IMR-90 (cell line): ENCODE data around the gene PCSK6. TPM values are rescaled to one million over a fixed set of nuclear protein-coding genes. Genes with fewer than 3 reads are reported as not detected.

Experiments used
- ATAC-seq: fragments of 200-7000 bp; cut with Tn5 transposase; 2 replicates; pipeline ENCODE4 v1.9.1; 2020; ENCODE audit warnings: low read depth, mild to moderate bottlenecking, moderate library complexity
- BruUV-seq: library from RNA; stranded (reverse); fragments of 400-500 nt; replicated peaks from 2 replicates; lab custom pipeline; 2021; lab: Mats Ljungman, UMichigan
- CTCF ChIA-PET: fragments of 300-600 bp; formaldehyde crosslinking; extraction: SDS; loops from one replicate; lab custom pipeline; 2021; ENCODE audit warnings: antibody characterized with exemption; lab: Yijun Ruan, JAX
- POLR2A ChIA-PET: fragments of 300-600 bp; sonication (Branson Sonifier 250); formaldehyde crosslinking; loops from one replicate; lab custom pipeline; 2022; ENCODE audit warnings: antibody characterized with exemption; ENCODE audit not compliant: unreplicated experiment; lab: Charles Lee
- DNase-seq: peaks from one replicate; pipeline ENCODE4 v3.0.0; 2013
- H2AFZ ChIP-seq: replicated peaks from 2 replicates; pipeline ENCODE3; 2013; ENCODE audit warnings: low read length, mild to moderate bottlenecking; ENCODE audit not compliant: poor library complexity
- H2AK5ac ChIP-seq: 2 replicates; pipeline ENCODE4 v1.6.1; 2013; ENCODE audit warnings: low read depth, low read length, inconsistent platforms
- H2AK9ac ChIP-seq: replicated peaks from 2 replicates; pipeline ENCODE3; 2013; ENCODE audit warnings: mild to moderate bottlenecking, low read depth, low read length, moderate library complexity; ENCODE audit not compliant: poor library complexity
- H2BK120ac ChIP-seq: 2 replicates; pipeline ENCODE4 v1.6.1; 2013; ENCODE audit warnings: low read depth, low read length, inconsistent platforms
- H2BK15ac ChIP-seq: 3 replicates; pipeline ENCODE4 v1.6.1; 2013; ENCODE audit warnings: low read depth, low read length, inconsistent platforms
- H2BK20ac ChIP-seq: 2 replicates; pipeline ENCODE4 v1.6.1; 2013; ENCODE audit warnings: low read depth, mild to moderate bottlenecking, inconsistent platforms, low read length, moderate library complexity
- H2BK5ac ChIP-seq: 2 replicates; pipeline ENCODE4 v1.6.1; 2013; ENCODE audit warnings: mild to moderate bottlenecking, low read depth, low read length, inconsistent platforms; ENCODE audit not compliant: poor library complexity, severe bottlenecking
- H3K14ac ChIP-seq: replicated peaks from 2 replicates; pipeline ENCODE4 v1.6.1; 2013; ENCODE audit warnings: low read depth, low read length, inconsistent platforms
- H3K18ac ChIP-seq: 2 replicates; pipeline ENCODE4 v1.6.1; 2013; ENCODE audit warnings: low read depth, low read length, control low read depth
- H3K23ac ChIP-seq: 2 replicates; pipeline ENCODE4 v1.6.1; 2013; ENCODE audit warnings: low read depth, low read length, inconsistent platforms
- H3K27ac ChIP-seq: 2 replicates; pipeline ENCODE4 v1.5.1; 2013; ENCODE audit warnings: mild to moderate bottlenecking, control low read depth, low read length; ENCODE audit not compliant: insufficient read depth
- H3K27me3 ChIP-seq: 2 replicates; pipeline ENCODE4 v1.6.1; 2013; ENCODE audit warnings: low read length; ENCODE audit not compliant: control insufficient read depth, insufficient read depth
- H3K36me3 ChIP-seq: 2 replicates; pipeline ENCODE4 v1.6.1; 2013; ENCODE audit warnings: low read length, mixed read lengths; ENCODE audit not compliant: control insufficient read depth, insufficient read depth
- H3K4ac ChIP-seq: 2 replicates; pipeline ENCODE4 v1.6.1; 2013; ENCODE audit warnings: low read depth, low read length, inconsistent platforms
- H3K4me1 ChIP-seq: 2 replicates; pipeline ENCODE4 v1.6.1; 2013; ENCODE audit warnings: low read length, mixed read lengths; ENCODE audit not compliant: control insufficient read depth, insufficient read depth
- H3K4me2 ChIP-seq: 2 replicates; pipeline ENCODE4 v1.6.1; 2013; ENCODE audit warnings: low read depth, mild to moderate bottlenecking, control low read depth, low read length, moderate library complexity
- H3K4me3 ChIP-seq: 2 replicates; pipeline ENCODE4 v1.5.1; 2013; ENCODE audit warnings: low read depth, mild to moderate bottlenecking, control low read depth, low read length, moderate library complexity; ENCODE audit not compliant: insufficient read depth
- H3K56ac ChIP-seq: 2 replicates; pipeline ENCODE4 v1.6.1; 2013; ENCODE audit warnings: low read length, inconsistent platforms; ENCODE audit not compliant: insufficient read depth; ENCODE audit errors: extremely low read depth
- H3K79me1 ChIP-seq, 2 experiments: 2 replicates each; pipeline ENCODE4 v1.6.1; 2013; ENCODE audit warnings: low read length in 2 of 2, inconsistent platforms in 1 of 2, low read depth in 1 of 2
- H3K9ac ChIP-seq: 2 replicates; pipeline ENCODE4 v1.6.1; 2013; ENCODE audit warnings: low read depth, low read length, control low read depth
- H3K9me1 ChIP-seq: 2 replicates; pipeline ENCODE4 v1.6.1; 2013; ENCODE audit warnings: low read length, inconsistent platforms; ENCODE audit not compliant: insufficient read depth
- H3K9me3 ChIP-seq: 2 replicates; pipeline ENCODE4 v1.6.1; 2013; ENCODE audit warnings: low read length; ENCODE audit not compliant: control insufficient read depth, insufficient read depth
- H4K20me1 ChIP-seq: 2 replicates; pipeline ENCODE4 v1.6.1; 2013; ENCODE audit warnings: low read length, inconsistent platforms; ENCODE audit not compliant: insufficient read depth
- H4K5ac ChIP-seq: 2 replicates; pipeline ENCODE4 v1.6.1; 2013; ENCODE audit warnings: mild to moderate bottlenecking, low read depth, low read length, control low read depth
- H4K8ac ChIP-seq, 2 experiments: 2 replicates each; pipeline ENCODE4 v1.6.1; 2013; ENCODE audit warnings: low read depth in 2 of 2, low read length in 2 of 2, control low read depth in 1 of 2, inconsistent platforms in 1 of 2
- H4K91ac ChIP-seq: 2 replicates; pipeline ENCODE4 v1.6.1; 2013; ENCODE audit warnings: low read depth, low read length, inconsistent platforms; ENCODE audit not compliant: insufficient read depth
- CHD1 ChIP-seq: IDR thresholded peaks from 2 replicates; pipeline ENCODE4 v1.6.1; 2012; ENCODE audit warnings: low read depth, low read length, improper control_type of control experiment
- FOS ChIP-seq: fragments of 150-350 bp; IDR thresholded peaks from 2 replicates; pipeline ENCODE4 v1.6.1; 2016; ENCODE audit warnings: low read depth, low read length
- MAFK ChIP-seq: IDR thresholded peaks from 2 replicates; pipeline ENCODE4 v1.6.1; 2012; ENCODE audit warnings: low read depth, low read length, improper control_type of control experiment
- MXI1 ChIP-seq: IDR thresholded peaks from 2 replicates; pipeline ENCODE4 v1.6.1; 2012; ENCODE audit warnings: low read depth, mild to moderate bottlenecking, low read length, moderate library complexity, borderline replicate concordance
- NFE2L2 ChIP-seq: fragments of 150-350 bp; IDR thresholded peaks from 2 replicates; pipeline ENCODE4 v1.6.1; 2016; ENCODE audit warnings: low read depth, mild to moderate bottlenecking, low read length
- WGBS, 2 experiments: methylation state at CpG; one replicate each; pipeline versions ENCODE4 v1.1.5 to v1.1.7; 2013; ENCODE audit warnings: missing lambda C conversion rate in 2 of 2; ENCODE audit not compliant: insufficient read length in 1 of 2; ENCODE audit errors: extremely low coverage in 2 of 2; 5-methylcytosine and 5-hydroxymethylcytosine counted together
- dilution Hi-C: fragments of 300-500 bp; cut with HindIII; formaldehyde crosslinking; loops from one replicate; pipeline ENCODE4 v1.14.3; 2018; ENCODE audit warnings: low sequenced_read_pairs; ENCODE audit not compliant: unreplicated experiment
- in situ Hi-C: fragments of 300-500 bp; cut with MboI; formaldehyde crosslinking; loops from 3 replicates; pipeline ENCODE4 v1.14.3; 2019; ENCODE audit warnings: low sequenced_read_pairs, inconsistent platforms, mixed read lengths
- intact Hi-C: fragments of 100-400 bp; cut with micrococcal nuclease; formaldehyde crosslinking; loops from 2 replicates; pipeline ENCODE4 v1.10.0; 2022
- polyA plus RNA-seq, 3 experiments: library from polyadenylated mRNA; depleted of rRNA; stranded (reverse); fragments of >200 nt; gene quantifications; 2 replicates each; pipeline ENCODE4 v1.2.3, GENCODE V29; 2012; ENCODE audit warnings: low replicate concordance in 1 of 3
- total RNA-seq: library from RNA; depleted of rRNA; stranded (reverse); fragments of >200 nt; gene quantifications from 2 replicates; pipeline ENCODE4 v1.2.3, GENCODE V29; 2012
- TF ChIP-seq, protein P1 (sequence below): conservative IDR thresholded peaks from 2 replicates; pipeline ENCODE4 v1.5.1; 2012; ENCODE audit warnings: mild to moderate bottlenecking, low read depth, low read length, improper control_type of control experiment

Gene PCSK6
- total and polyA plus RNA-seq, 2 of the 4 experiments (the other 2 are of a cell fraction), result not detected

DNA sequence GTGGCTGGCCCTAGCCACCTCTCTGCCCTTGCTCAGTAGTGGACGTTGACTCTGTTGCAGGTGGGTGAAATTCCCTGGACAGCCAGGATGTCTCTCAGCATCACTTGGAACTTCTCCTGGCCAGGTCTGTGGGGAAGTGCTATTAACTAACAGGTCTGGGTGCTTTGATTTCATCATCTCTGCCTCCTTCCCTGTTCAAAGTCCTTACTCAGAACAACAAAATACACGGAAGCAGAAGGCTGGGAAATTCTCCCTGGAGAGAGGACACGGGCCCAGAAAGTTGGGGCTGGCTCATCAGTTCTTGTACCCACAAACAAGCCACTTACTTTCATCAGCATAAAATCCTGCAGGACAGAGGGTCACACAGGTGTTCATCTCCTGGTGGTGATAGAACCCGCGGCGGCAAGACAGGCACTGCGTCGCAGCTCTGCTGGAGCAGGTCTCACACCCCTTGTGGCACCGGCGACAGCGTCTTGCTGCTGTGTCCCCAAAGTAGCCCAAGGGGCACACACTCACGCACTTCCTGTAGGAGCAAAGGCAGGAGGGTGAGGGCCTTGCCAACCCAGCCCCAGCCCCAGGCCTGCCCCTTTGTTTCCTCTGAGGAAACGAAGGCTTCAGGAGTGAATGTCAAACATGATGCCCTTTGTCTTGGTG lies 164.9 kb downstream of the PCSK6 start:
- no peak overlapping the region for H2AFZ ChIP-seq
- H4K5ac ChIP-seq, result no peak overlapping the region
- DNase-seq, result no peak
- no peak for ATAC-seq
- H3K27ac ChIP-seq, result no peak overlapping the region
- no peak overlapping the region for H3K4ac ChIP-seq
- H3K23ac ChIP-seq, result no peak overlapping the region
- no peak overlapping the region for H2AK5ac ChIP-seq
- no peaks in the 10 kb centered on the region for H4K20me1 ChIP-seq
- no peak overlapping the region for H2AK9ac ChIP-seq
- H3K9ac ChIP-seq, result no peak overlapping the region
- H3K18ac ChIP-seq, result no peak overlapping the region
- no peak overlapping the region for H2BK15ac ChIP-seq
- peaks cover 38% of the 10 kb centered on the region for H3K27me3 ChIP-seq
- CTCF ChIA-PET, result no interaction called here
- H3K36me3 ChIP-seq, result no peaks in the 10 kb centered on the region
- H2BK20ac ChIP-seq, result no peak overlapping the region
- H3K9me1 ChIP-seq, result no peaks in the 10 kb centered on the region
- H4K8ac ChIP-seq, result no peak overlapping the region
- H3K14ac ChIP-seq, result no peak overlapping the region
- in situ Hi-C loops (no loop called here), intact Hi-C loops (no loop called here), dilution Hi-C loops (no loop called here)
- no peaks in the 10 kb centered on the region for H3K79me1 ChIP-seq
- H3K4me2 ChIP-seq, result no peak overlapping the region
- POLR2A ChIA-PET, result no interaction called here
- H3K4me1 ChIP-seq, result no peaks in the 10 kb centered on the region
- H3K4me3 ChIP-seq, result no peak overlapping the region
- H4K91ac ChIP-seq, result no peak overlapping the region
- 90% methylated on average over 6 of the region's 13 CpGs; no CpG with 5 or more reads in 1 of the 2 experiments for WGBS, 2 experiments
- no peak overlapping the region for H3K56ac ChIP-seq
- no peaks in the 10 kb centered on the region for H3K9me3 ChIP-seq
- no peak overlapping the region for H2BK120ac ChIP-seq
- TF ChIP-seq FOS (no peak), NFE2L2 (no peak), MXI1 (no peak), MAFK (no peak), CHD1 (no peak)
- TF ChIP-seq, protein P1, sequence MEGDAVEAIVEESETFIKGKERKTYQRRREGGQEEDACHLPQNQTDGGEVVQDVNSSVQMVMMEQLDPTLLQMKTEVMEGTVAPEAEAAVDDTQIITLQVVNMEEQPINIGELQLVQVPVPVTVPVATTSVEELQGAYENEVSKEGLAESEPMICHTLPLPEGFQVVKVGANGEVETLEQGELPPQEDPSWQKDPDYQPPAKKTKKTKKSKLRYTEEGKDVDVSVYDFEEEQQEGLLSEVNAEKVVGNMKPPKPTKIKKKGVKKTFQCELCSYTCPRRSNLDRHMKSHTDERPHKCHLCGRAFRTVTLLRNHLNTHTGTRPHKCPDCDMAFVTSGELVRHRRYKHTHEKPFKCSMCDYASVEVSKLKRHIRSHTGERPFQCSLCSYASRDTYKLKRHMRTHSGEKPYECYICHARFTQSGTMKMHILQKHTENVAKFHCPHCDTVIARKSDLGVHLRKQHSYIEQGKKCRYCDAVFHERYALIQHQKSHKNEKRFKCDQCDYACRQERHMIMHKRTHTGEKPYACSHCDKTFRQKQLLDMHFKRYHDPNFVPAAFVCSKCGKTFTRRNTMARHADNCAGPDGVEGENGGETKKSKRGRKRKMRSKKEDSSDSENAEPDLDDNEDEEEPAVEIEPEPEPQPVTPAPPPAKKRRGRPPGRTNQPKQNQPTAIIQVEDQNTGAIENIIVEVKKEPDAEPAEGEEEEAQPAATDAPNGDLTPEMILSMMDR, result no peak
- H2BK5ac ChIP-seq, result no peak overlapping the region
- BruUV-seq, result no TSS peak
